GM12874 (cell line): Measurements from ENCODE around the gene EXOSC6.

ENCODE experiments used
- CTCF ChIP-seq: IDR thresholded peaks from 2 replicates; pipeline ENCODE4 v1.5.1; 2011; ENCODE audit warnings: low read depth, mild to moderate bottlenecking, control low read depth, low read length, moderate library complexity; ENCODE audit not compliant: insufficient read depth

The EXOSC6 gene

GRCh38 chr16:70289229-70290094 is 37.7 kb upstream of the EXOSC6 start, which contains the start of gene AARS1:
Gene AARS1 (minus strand): TSS chr16:70289506. CDS start chr16:70282763, 6,743 bp downstream.
- no peak for TF ChIP-seq CTCF

- TF ChIP-seq CTCF: no peak
These were observed 24.7 kb upstream of the EXOSC6 start for GRCh38 chr16:70276392-70276791.

GRCh38 chr16:70271696-70272095 is 20.0 kb upstream of the EXOSC6 start:
- TF ChIP-seq CTCF: no peak

GRCh38 chr16:70270176-70270575 is 18.4 kb upstream of the EXOSC6 start:
- no peak for TF ChIP-seq CTCF

GRCh38 chr16:70269471-70269870 is 17.7 kb upstream of the EXOSC6 start:
- no peak for TF ChIP-seq CTCF

- peak; percentile 70 for TF ChIP-seq CTCF
These were observed 15.8 kb upstream of the EXOSC6 start for GRCh38 chr16:70267516-70267915.

GRCh38 chr16:70258946-70259345 is 7.2 kb upstream of the EXOSC6 start:
- TF ChIP-seq CTCF: no peak
